ENCODE results near the gene MYH15.
A peak's percentile ranks its signal among the peaks of the same experiment; 100 is the strongest.

The MYH15 gene

DNA sequence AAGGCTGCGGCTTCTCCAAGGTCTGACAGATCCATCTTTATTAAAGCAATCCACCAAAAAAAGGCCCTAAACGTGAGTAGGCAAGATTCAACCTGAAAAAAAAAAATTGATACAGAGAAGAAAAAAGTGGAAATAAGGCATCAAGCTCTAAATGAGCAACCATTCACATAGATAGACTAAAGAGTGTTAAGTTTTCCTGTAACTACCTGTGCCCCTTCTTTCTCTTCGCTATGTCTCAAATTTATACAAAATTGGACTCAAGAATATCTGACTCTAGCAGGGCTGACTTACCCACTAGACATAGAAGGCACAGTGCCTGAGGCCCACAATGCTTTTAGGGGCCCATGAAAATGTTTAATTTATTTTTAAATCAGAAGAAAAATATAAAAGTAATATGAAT is at the start of gene MYH15:
Gene MYH15 (minus strand): TSS at position 101 of the 400 bp plus-strand sequence. CDS start 66 bp downstream, at position 35.
- DNase-seq (ENCODE audit: low read depth): no peak

GRCh38 chr3:108555966-108556581 is 45.7 kb upstream of the MYH15 start:
- DNase-seq (ENCODE audit: low read depth): no peak

DNA sequence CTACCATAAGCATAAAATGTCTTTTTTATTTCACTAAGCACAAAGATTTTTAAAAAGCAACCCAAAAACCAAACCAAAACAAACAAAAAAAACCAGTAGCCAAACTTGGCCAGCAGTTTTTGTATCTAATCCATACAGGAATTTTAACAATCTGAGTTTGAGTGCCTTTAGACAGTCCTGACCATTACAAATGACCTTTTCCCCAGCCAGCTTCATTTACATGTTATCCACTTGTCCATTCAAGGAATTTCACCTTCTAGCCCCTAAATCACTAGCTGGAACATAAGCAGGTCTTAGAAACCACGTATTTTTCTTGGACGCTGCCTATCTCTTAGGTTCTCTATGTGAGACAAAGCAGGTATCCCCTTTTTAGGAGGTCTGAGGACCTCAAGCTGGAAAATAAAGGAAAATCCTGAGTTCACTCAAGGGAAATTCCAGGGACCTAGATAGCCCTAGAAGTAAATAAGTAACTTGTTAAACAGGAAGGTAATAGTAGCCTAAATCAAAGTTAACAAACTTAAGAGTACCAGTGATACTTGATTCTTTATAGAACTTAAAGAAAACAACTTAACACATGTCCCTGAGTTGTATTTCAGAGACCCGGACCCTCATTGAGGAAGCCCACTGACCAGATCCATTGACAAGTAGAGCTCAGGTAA is 44.6 kb upstream of the MYH15 start:
- peak; percentile 21 for DNase-seq (ENCODE audit: low read depth)

DNA sequence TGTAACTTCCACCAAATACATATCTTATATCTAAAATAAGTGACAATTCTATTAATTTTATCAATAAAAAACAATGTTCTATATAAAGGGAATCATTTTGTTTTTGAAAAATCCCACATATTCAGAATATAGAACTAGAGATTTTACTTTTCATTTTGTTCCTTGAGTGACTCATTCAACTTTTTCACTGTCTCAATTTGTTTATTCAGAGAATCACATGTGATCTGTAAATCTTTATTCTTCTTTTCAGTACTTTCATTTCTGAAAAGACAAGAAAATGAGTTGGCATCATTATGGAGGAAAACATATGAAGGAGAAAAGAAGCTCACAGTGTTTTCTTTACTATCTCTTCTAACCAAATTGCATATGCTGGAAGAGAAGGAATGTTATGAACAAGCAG is 43.8 kb upstream of the MYH15 start:
- peak; percentile 11 for DNase-seq (ENCODE audit: low read depth)

DNA sequence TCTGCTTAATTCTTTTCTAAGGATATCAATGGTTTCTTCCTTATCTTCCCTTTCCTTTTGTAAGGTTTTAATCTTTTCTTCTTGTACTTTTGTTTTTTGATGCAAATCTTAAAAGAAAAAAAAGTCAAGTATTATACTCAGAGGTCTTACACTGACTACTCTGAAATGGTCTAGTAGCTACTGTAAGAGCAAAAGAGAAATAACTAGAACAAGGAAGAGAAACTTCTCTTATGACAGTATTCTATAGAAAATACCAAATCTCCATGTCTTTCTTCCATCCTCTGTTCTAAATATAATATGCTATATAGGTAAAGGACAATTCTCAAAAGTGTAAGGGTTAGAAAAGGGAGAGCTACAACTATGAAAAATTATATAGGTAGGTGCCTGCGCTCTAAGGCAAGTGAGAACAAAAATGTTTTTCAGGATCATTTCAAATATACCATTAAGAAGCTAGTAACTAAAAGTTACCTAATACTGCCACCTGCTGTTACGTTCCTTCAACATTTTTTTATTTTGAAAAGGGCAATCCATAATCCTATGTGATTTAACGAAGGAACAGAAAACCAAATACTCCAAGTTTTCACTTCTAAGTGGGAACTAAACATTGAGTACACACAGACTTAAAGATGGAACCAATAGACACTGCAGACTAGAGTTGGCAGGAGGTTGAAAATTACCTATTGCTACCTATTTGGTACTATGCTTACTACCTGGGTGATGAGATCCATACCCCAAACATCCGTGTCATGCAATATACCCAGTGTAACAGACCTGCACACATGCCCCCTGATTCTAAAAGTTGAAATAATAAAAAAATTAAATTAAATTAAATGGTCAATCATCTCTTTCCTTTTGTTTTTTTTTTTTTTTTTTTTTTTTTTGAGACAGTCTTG is 42.1 kb upstream of the MYH15 start:
- peak; percentile 50 for DNase-seq (ENCODE audit: low read depth)

DNA sequence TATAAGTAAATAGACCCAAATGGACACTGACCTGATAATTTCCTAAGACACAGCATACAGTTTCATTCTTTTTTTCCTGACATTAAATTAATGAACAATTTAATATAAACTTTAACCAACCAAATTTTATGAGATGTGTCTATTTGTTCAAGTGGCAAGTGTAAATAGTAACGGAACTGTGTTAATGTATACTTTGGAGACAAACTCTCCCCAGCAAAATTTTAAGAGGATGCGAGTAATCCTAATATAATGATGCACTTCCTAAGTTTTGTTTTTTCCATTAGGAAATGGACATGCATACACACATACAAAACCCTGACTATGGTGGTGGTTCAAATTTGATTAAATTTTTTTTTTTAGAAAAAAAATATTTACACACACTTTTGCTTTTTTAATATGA is 38.5 kb upstream of the MYH15 start:
- no peak for DNase-seq (ENCODE audit: low read depth)

- DNase-seq (ENCODE audit: low read depth): peak; percentile 54
Observed at GRCh38 chr3:108548304-108548703, 37.9 kb upstream of the MYH15 start.

GRCh38 chr3:108546692-108547091 is 36.3 kb upstream of the MYH15 start:
- DNase-seq (ENCODE audit: low read depth): no peak

DNA sequence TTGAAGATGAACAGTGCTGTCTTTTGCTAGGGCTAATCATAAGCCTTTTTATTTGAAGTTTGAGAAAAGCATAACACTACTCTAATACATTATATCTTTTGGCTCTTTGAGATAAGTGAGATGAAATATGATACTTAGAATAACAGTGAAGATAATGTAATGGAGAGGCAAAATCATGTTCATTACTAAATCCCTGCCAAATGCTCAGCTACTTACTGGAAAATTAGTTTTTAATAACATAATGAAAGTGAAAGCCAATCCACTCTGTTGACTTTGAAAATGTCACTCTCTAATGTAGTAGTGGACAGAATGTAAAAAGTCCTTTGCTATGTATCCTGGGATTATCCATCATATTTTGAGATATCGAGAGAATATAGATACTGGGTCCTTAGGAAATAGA is 35.9 kb upstream of the MYH15 start:
- no peak for DNase-seq (ENCODE audit: low read depth)

- DNase-seq (ENCODE audit: low read depth): no peak
Observed at GRCh38 chr3:108538083-108538482, 27.7 kb upstream of the MYH15 start.

DNA sequence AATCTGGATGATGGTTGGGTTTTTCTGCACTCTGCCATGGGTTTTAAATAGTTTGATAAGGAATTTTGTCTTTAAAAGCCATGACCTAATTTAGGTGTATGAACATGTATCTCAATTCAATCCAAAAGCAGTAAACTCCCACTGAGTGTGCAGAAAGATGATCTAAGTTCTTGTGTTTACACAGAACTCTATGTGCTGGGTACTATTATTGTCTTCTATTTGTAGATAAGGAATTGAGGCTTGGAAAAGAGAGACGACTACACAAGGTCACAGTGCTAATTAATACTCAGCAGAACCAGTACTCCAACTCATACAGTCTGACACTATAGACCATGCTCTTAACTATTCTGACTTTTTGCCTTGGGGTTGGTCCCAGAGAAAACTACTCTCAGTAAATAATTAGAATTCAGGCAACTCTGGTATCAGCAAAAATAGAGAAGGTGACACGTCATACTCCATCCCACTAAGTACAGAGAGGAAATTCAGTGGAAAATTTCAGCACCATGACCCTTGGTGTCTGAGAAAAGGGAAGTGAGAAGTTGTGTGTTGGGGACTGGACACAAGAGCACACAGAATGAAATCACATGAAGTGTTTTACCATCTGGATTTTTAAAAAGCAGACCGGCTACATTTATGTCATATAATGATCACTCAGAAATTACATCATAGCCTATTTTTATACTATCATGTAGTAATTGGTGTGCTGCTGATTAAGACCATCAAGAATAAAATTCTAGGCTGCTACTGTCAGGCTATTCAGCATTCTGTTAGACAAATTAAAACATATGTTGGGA is 18.3 kb upstream of the MYH15 start:
- DNase-seq (ENCODE audit: low read depth): peak; percentile 10

GRCh38 chr3:108527817-108528216 is 17.4 kb upstream of the MYH15 start:
- no peak for DNase-seq (ENCODE audit: low read depth)

- no peak for DNase-seq (ENCODE audit: low read depth)
Observed at GRCh38 chr3:108527109-108527508, 16.7 kb upstream of the MYH15 start.

- DNase-seq (ENCODE audit: low read depth): no peak
Observed at GRCh38 chr3:108525971-108526370, 15.6 kb upstream of the MYH15 start.

DNA sequence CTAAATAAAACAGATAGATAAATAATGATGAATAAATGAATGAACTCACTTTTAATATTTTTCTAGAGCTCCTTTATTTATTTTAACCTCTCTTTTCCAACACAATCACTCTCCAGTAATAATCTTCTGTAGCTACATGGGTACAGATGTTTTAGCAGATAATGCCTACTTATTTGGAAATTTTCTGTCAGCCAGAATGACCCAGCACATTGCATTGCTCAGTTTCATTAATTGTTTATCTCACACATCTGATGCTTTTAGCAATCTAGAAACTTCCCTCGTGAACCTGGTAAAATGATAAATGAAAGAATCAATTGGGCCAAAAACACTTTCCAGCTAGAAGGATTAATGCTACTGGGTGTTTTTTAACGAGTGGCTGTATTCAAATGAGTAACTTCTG is 14.9 kb upstream of the MYH15 start:
- no peak for DNase-seq (ENCODE audit: low read depth)

GRCh38 chr3:108524537-108524936 is 14.1 kb upstream of the MYH15 start:
- DNase-seq (ENCODE audit: low read depth): peak; percentile 12

- DNase-seq (ENCODE audit: low read depth): peak; percentile 10
Observed at GRCh38 chr3:108518895-108519294, 8.5 kb upstream of the MYH15 start.

DNA sequence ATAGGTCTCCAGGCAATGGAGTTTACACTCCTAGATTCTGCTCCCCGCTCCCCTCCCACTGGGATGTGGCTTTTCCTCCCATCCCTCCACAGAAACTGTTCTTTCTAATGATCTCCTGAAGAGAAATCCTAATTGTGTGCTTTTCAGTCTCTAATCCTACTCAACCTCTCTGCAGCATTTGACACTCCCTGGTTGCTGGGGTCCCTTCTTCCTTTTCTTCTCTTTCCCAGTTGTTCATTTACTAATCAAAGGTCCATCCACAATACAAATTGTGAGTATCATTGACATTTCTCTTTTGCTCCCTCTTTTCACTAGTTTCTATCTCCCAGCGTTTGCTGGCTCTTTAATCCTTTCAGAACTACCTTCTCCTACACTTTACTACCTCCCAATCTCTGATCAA is 6.5 kb upstream of the MYH15 start:
- no peak for DNase-seq (ENCODE audit: low read depth)

DNA sequence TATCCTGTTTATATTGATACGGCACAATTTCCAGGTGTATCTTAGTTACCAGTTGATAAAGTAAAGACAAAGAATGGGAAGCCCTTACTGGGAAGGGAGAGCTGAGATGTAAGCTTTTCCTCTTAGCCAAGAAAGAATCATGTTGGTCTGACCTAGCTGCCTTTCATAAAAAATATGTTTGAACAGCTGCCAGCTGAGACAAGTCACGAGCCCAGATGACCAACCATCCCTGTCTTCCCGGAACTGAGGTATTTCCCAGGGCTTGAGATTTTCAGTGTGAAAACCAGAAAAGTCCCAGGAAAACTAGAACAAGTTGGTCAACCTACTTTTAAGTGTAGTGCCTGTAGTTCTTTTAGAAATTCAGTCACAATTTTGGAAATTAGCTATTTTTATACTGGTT is 3.6 kb upstream of the MYH15 start:
- peak; percentile 44 for DNase-seq (ENCODE audit: low read depth)

DNA sequence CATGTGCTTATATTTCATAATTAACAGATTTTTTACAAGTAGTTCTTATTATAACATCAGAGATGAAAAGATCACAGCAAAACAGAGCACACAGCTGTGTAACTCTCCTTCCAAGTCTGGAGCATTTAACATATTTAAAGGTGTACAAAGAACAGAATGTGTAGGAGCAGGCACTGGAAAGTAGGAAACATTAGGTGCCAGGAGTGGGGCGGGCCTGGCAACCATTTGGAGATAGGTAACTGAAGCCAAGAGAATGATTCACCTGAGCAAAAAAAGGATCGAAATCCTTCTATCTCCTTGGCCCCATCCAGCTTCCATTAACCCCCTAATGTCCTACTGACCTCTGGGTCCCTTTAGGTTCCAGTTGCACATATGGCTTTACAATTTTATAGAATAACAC is 2.3 kb upstream of the MYH15 start:
- DNase-seq (ENCODE audit: low read depth): no peak

- DNase-seq (ENCODE audit: low read depth): no peak
Observed at GRCh38 chr3:108511490-108511889, 1.1 kb upstream of the MYH15 start.

DNA sequence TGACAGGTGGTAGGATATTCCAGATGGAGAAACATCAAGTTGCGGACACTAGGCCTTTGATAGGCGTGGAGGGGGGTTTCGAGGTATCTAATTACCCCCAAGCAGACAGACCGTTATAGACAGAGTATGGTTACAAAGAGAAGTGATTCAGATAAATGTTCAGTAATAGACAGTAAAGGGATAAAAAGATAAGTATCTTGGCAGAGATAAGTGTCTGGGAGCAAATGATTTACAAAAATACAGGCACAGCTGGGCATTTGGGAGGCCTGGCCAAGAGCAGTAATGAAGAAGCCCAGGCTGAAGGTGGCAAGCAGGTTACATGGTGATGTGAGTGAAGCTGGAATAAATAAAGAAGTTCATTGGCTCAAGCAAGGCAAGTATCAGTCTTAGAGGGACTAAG is 659 bp upstream of the MYH15 start:
- DNase-seq (ENCODE audit: low read depth): no peak

Data from amniotic epithelial cell (primary cell).